Astrocyte (in vitro differentiated cells and primary cell): ENCODE results near the gene ACAP3. TPM values are rescaled to one million over a fixed set of nuclear protein-coding genes. Genes with fewer than 3 reads are reported as not detected.

Experiments used
- DNase-seq: peaks from one replicate; pipeline ENCODE4 v3.0.0-alpha.2; 2010; ENCODE audit warnings: low read depth
- FAIRE-seq: peaks from 2 replicates; lab custom pipeline; 2011; peaks lifted over from hg19 to GRCh38; lab: Jason Lieb, UNC
- H2AFZ ChIP-seq: 2 replicates; pipeline ENCODE4 v1.6.0; 2012; ENCODE audit warnings: low read depth, low read length, inconsistent platforms
- H3K27ac ChIP-seq: 2 replicates; pipeline ENCODE4 v1.5.1; 2011; ENCODE audit warnings: low read depth, low read length, inconsistent platforms
- H3K27me3 ChIP-seq: 2 replicates; pipeline ENCODE4 v1.6.0; 2011; ENCODE audit warnings: low read length, inconsistent platforms; ENCODE audit not compliant: insufficient read depth
- H3K36me3 ChIP-seq: 2 replicates; pipeline ENCODE4 v1.5.1; 2011; ENCODE audit warnings: low read length, inconsistent platforms; ENCODE audit not compliant: insufficient read depth
- H3K4me1 ChIP-seq: 2 replicates; pipeline ENCODE4 v1.5.1; 2011; ENCODE audit warnings: low read length, inconsistent platforms; ENCODE audit not compliant: insufficient read depth
- H3K4me2 ChIP-seq: 2 replicates; pipeline ENCODE4 v1.6.0; 2012; ENCODE audit warnings: low read length, inconsistent platforms
- H3K4me3 ChIP-seq: 2 replicates; pipeline ENCODE4 v1.5.1; 2011; ENCODE audit warnings: low read depth, mild to moderate bottlenecking, low read length, inconsistent platforms; ENCODE audit not compliant: insufficient read depth
- H3K79me2 ChIP-seq: 2 replicates; pipeline ENCODE4 v1.6.0; 2012; ENCODE audit warnings: mild to moderate bottlenecking, low read length, inconsistent platforms; ENCODE audit not compliant: insufficient read depth
- H3K9ac ChIP-seq: 2 replicates; pipeline ENCODE4 v1.6.0; 2012; ENCODE audit warnings: mild to moderate bottlenecking, low read length, inconsistent platforms
- H3K9me3 ChIP-seq: 2 replicates; pipeline ENCODE4 v1.5.1; 2012; ENCODE audit warnings: low read depth, mild to moderate bottlenecking, low read length, inconsistent platforms; ENCODE audit not compliant: insufficient read depth
- H4K20me1 ChIP-seq: 2 replicates; pipeline ENCODE4 v1.6.0; 2012; ENCODE audit warnings: low read length, inconsistent platforms; ENCODE audit not compliant: insufficient read depth
- H3K27ac Mint-ChIP-seq: one replicate; pipeline ENCODE4 v1.8.0; 2021; ENCODE audit warnings: mild to moderate bottlenecking, mixed read lengths; ENCODE audit not compliant: unreplicated experiment
- H3K27me3 Mint-ChIP-seq: one replicate; pipeline ENCODE4 v1.8.0; 2021; ENCODE audit warnings: low read depth, mixed read lengths; ENCODE audit not compliant: unreplicated experiment
- H3K36me3 Mint-ChIP-seq: one replicate; pipeline ENCODE4 v1.8.0; 2021; ENCODE audit warnings: low read depth, mixed read lengths; ENCODE audit not compliant: unreplicated experiment
- H3K4me1 Mint-ChIP-seq: one replicate; pipeline ENCODE4 v1.8.0; 2021; ENCODE audit warnings: low read depth, mixed read lengths; ENCODE audit not compliant: unreplicated experiment
- H3K4me3 Mint-ChIP-seq: one replicate; pipeline ENCODE4 v1.8.0; 2021; ENCODE audit warnings: mild to moderate bottlenecking, moderate library complexity, mixed read lengths; ENCODE audit not compliant: unreplicated experiment
- H3K9me3 Mint-ChIP-seq: one replicate; pipeline ENCODE4 v1.8.0; 2021; ENCODE audit warnings: mild to moderate bottlenecking, mixed read lengths; ENCODE audit not compliant: unreplicated experiment
- CTCF ChIP-seq: IDR thresholded peaks from 2 replicates; pipeline ENCODE4 v1.5.1; 2011; ENCODE audit warnings: low read depth, mild to moderate bottlenecking, inconsistent platforms, low read length, moderate library complexity; ENCODE audit not compliant: insufficient read depth
- EZH2 ChIP-seq: IDR thresholded peaks from 2 replicates; pipeline ENCODE4 v1.6.1; 2012; ENCODE audit warnings: mild to moderate bottlenecking, low read length, inconsistent platforms; ENCODE audit not compliant: insufficient read depth
- total RNA-seq: library from RNA; stranded (reverse); gene quantifications from 2 replicates; pipeline ENCODE4 v1.2.1, GENCODE V29; 2021

Gene ACAP3
- total RNA-seq, 1 donor from 2014 or later, result 64.0 TPM

- H3K27ac ChIP-seq, result no peak overlapping the region
- H3K9ac ChIP-seq, result no peak overlapping the region
- H3K79me2 ChIP-seq, result peaks cover 28% of the 10 kb centered on the region
- no peak overlapping the region for H2AFZ ChIP-seq
- H3K36me3 Mint-ChIP-seq, result peaks cover 16% of the 10 kb centered on the region
- no peak for DNase-seq
- no peak for FAIRE-seq
- H3K9me3 ChIP-seq, result no peaks in the 10 kb centered on the region
- no peaks in the 10 kb centered on the region for H3K27me3 ChIP-seq
- TF ChIP-seq EZH2 (no peak), CTCF (no peak)
- peaks cover 5% of the 10 kb centered on the region for H3K36me3 ChIP-seq
- no peak overlapping the region for H3K4me3 Mint-ChIP-seq
- peaks cover 2% of the 10 kb centered on the region for H3K4me1 Mint-ChIP-seq
- no peak overlapping the region for H3K4me2 ChIP-seq
- no peak overlapping the region for H3K27ac Mint-ChIP-seq
- no peaks in the 10 kb centered on the region for H3K9me3 Mint-ChIP-seq
- no peaks in the 10 kb centered on the region for H3K4me1 ChIP-seq
- no peaks in the 10 kb centered on the region for H3K27me3 Mint-ChIP-seq
- H3K4me3 ChIP-seq, result no peak overlapping the region
- peaks cover 58% of the 10 kb centered on the region for H4K20me1 ChIP-seq
Observed at GRCh38 chr1:1255611-1256010, 52.1 kb downstream of the ACAP3 start.

- Histone ChIP-seq H3K4me1 (no peaks in the 10 kb centered on the region), H3K9me3 (no peaks in the 10 kb centered on the region), H3K79me2 (peaks cover 23% of the 10 kb centered on the region), H2AFZ (no peak overlapping the region), H3K4me3 (no peak overlapping the region), H4K20me1 (peaks cover 56% of the 10 kb centered on the region), H3K27ac (no peak overlapping the region), H3K9ac (no peak overlapping the region), H3K36me3 (peaks cover 5% of the 10 kb centered on the region), H3K27me3 (no peaks in the 10 kb centered on the region), H3K4me2 (no peak overlapping the region)
- Mint-ChIP-seq H3K4me1 (peaks cover 4% of the 10 kb centered on the region), H3K9me3 (no peaks in the 10 kb centered on the region), H3K4me3 (no peak overlapping the region), H3K27me3 (no peaks in the 10 kb centered on the region), H3K27ac (no peak overlapping the region), H3K36me3 (peaks cover 16% of the 10 kb centered on the region)
- TF ChIP-seq CTCF, result no peak
- TF ChIP-seq EZH2, result no peak
- DNase-seq (no peak), FAIRE-seq (no peak)
Observed at GRCh38 chr1:1255078-1255477, 52.7 kb downstream of the ACAP3 start.

GRCh38 chr1:1254667-1254998, 53.1 kb downstream of the ACAP3 start:
- H3K36me3 ChIP-seq, result peaks cover 5% of the 10 kb centered on the region
- no peak overlapping the region for H3K27ac Mint-ChIP-seq
- no peak for TF ChIP-seq EZH2
- no peak for FAIRE-seq
- no peak overlapping the region for H2AFZ ChIP-seq
- no peaks in the 10 kb centered on the region for H3K9me3 Mint-ChIP-seq
- H3K36me3 Mint-ChIP-seq, result peaks cover 16% of the 10 kb centered on the region
- H3K4me1 ChIP-seq, result no peaks in the 10 kb centered on the region
- peaks cover 5% of the 10 kb centered on the region for H3K4me1 Mint-ChIP-seq
- no peak overlapping the region for H3K27ac ChIP-seq
- H4K20me1 ChIP-seq, result peaks cover 52% of the 10 kb centered on the region
- no peak overlapping the region for H3K4me3 ChIP-seq
- no peak overlapping the region for H3K4me2 ChIP-seq
- H3K9ac ChIP-seq, result no peak overlapping the region
- no peak overlapping the region for H3K4me3 Mint-ChIP-seq
- no peaks in the 10 kb centered on the region for H3K27me3 ChIP-seq
- no peaks in the 10 kb centered on the region for H3K9me3 ChIP-seq
- peaks cover 18% of the 10 kb centered on the region for H3K79me2 ChIP-seq
- no peaks in the 10 kb centered on the region for H3K27me3 Mint-ChIP-seq
- DNase-seq, result peak; percentile 29
